ENCODE data around the gene KCNS3. TPM values are rescaled to one million over a fixed set of nuclear protein-coding genes. Genes with fewer than 3 reads are reported as not detected.

The KCNS3 gene
- total RNA-seq, 1 donor from 2014 or later, result 10.0 TPM

GRCh38 chr2:17853799-17854198, 24.7 kb upstream of the KCNS3 start:
- no peak overlapping the region for H3K27ac Mint-ChIP-seq
- Histone ChIP-seq H3K27ac (no peak overlapping the region), H3K36me3 (no peaks in the 10 kb centered on the region), H3K4me3 (no peak overlapping the region), H2AFZ (replicated peaks) (no peak overlapping the region), H3K4me2 (no peak overlapping the region), H3K9me3 (ENCODE audit: low read depth) (no peaks in the 10 kb centered on the region), H3K79me2 (ENCODE audit: low read depth) (no peaks in the 10 kb centered on the region), H3K27me3 (no peaks in the 10 kb centered on the region), H4K20me1 (ENCODE audit: low read depth) (no peaks in the 10 kb centered on the region), H3F3A (ENCODE audit: low read depth) (peaks cover 7% of the 10 kb centered on the region), H3K4me1 (peaks cover 8% of the 10 kb centered on the region), H3K9ac (no peak overlapping the region)
- peaks cover 18% of the 10 kb centered on the region for H3K4me1 Mint-ChIP-seq
- H3K36me3 Mint-ChIP-seq, result no peaks in the 10 kb centered on the region
- TF ChIP-seq CTCF (IDR thresholded peaks at IDR 0.05) (no peak), EZH2phosphoT487 (IDR thresholded peaks at IDR 0.05) (no peak), EZH2 (IDR thresholded peaks at IDR 0.05) (no peak)
- H3K9me3 Mint-ChIP-seq, result no peaks in the 10 kb centered on the region
- peak; percentile 39 for DNase-seq (ENCODE audit: low spot score)
- H3K27me3 Mint-ChIP-seq (ENCODE audit: insufficient read depth, low read depth), result peaks cover 11% of the 10 kb centered on the region
- no peak overlapping the region for H3K4me3 Mint-ChIP-seq

DNA sequence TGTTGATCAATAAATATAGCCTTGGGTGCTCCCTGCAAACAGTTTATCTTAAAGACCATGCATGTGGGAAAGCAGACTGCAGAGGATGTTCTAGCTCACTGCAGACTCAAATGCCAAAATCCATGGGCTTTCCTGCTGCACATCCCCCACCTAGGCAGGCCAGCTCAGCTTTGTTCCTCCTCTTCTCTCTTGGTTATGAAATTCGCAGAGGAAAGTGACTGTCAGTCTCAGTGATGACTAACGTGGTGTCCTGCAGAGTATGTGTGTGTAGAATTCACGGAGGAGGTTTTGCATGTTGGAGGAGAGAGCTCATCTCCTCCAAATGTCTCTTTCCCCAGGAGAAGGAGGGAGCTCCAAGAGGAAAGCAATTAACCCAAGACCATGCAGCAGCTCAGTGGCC, 21.4 kb upstream of the KCNS3 start:
- no peak for DNase-seq (ENCODE audit: low spot score)
- Mint-ChIP-seq H3K4me1 (peaks cover under 1% of the 10 kb centered on the region), H3K9me3 (no peaks in the 10 kb centered on the region), H3K27ac (no peak overlapping the region), H3K4me3 (no peak overlapping the region), H3K36me3 (no peaks in the 10 kb centered on the region), H3K27me3 (ENCODE audit: insufficient read depth, low read depth) (peaks cover 19% of the 10 kb centered on the region)
- no peaks in the 10 kb centered on the region for H3K27me3 ChIP-seq
- no peaks in the 10 kb centered on the region for H3K4me1 ChIP-seq
- H3K79me2 ChIP-seq (ENCODE audit: low read depth), result no peaks in the 10 kb centered on the region
- no peak overlapping the region for H3K4me2 ChIP-seq
- TF ChIP-seq CTCF (IDR thresholded peaks at IDR 0.05) (no peak), EZH2 (IDR thresholded peaks at IDR 0.05) (no peak), EZH2phosphoT487 (IDR thresholded peaks at IDR 0.05) (no peak)
- H3K27ac ChIP-seq, result no peak overlapping the region
- H3K9me3 ChIP-seq (ENCODE audit: low read depth), result no peaks in the 10 kb centered on the region
- no peak overlapping the region for H2AFZ ChIP-seq (replicated peaks)
- no peak overlapping the region for H3K9ac ChIP-seq
- H3K36me3 ChIP-seq, result no peaks in the 10 kb centered on the region
- no peaks in the 10 kb centered on the region for H3F3A ChIP-seq (ENCODE audit: low read depth)
- no peak overlapping the region for H3K4me3 ChIP-seq
- H4K20me1 ChIP-seq (ENCODE audit: low read depth), result no peaks in the 10 kb centered on the region

- H3F3A ChIP-seq (ENCODE audit: low read depth), result no peaks in the 10 kb centered on the region
- H3K27me3 ChIP-seq, result no peaks in the 10 kb centered on the region
- no peaks in the 10 kb centered on the region for H3K36me3 ChIP-seq
- Mint-ChIP-seq H3K36me3 (no peaks in the 10 kb centered on the region), H3K4me3 (no peak overlapping the region), H3K9me3 (no peaks in the 10 kb centered on the region), H3K4me1 (no peaks in the 10 kb centered on the region), H3K27me3 (ENCODE audit: insufficient read depth, low read depth) (peaks cover 19% of the 10 kb centered on the region), H3K27ac (no peak overlapping the region)
- no peak overlapping the region for H3K4me2 ChIP-seq
- no peak for DNase-seq (ENCODE audit: low spot score)
- no peak overlapping the region for H3K27ac ChIP-seq
- H3K9me3 ChIP-seq (ENCODE audit: low read depth), result no peaks in the 10 kb centered on the region
- no peaks in the 10 kb centered on the region for H4K20me1 ChIP-seq (ENCODE audit: low read depth)
- H2AFZ ChIP-seq (replicated peaks), result no peak overlapping the region
- no peak for TF ChIP-seq EZH2phosphoT487 (IDR thresholded peaks at IDR 0.05)
- TF ChIP-seq CTCF (IDR thresholded peaks at IDR 0.05), result no peak
- TF ChIP-seq EZH2 (IDR thresholded peaks at IDR 0.05), result no peak
- H3K4me1 ChIP-seq, result no peaks in the 10 kb centered on the region
- no peaks in the 10 kb centered on the region for H3K79me2 ChIP-seq (ENCODE audit: low read depth)
- no peak overlapping the region for H3K9ac ChIP-seq
- H3K4me3 ChIP-seq, result no peak overlapping the region
Measured at GRCh38 chr2:17858064-17858463, 20.4 kb upstream of the KCNS3 start.

All from neural progenitor cell (in vitro differentiated cells).